Natural killer cell (primary cell): ENCODE results near the gene DYNLL2. TPM values are rescaled to one million over a fixed set of nuclear protein-coding genes. Genes with fewer than 3 reads are reported as not detected.
"Not testable (repeated sequence)": the region's sequence is repeated elsewhere in the genome, so short reads cannot be mapped to it uniquely, and the experiment has no call there.

Experiments used
- ATAC-seq, 3 donors: fragments of 150-1000 bp in 2 of 3; fragments of 200-7000 bp in 1 of 3; cut with Tn5 transposase; 1 replicate in 1 of 3; 2 replicates in 2 of 3; pipeline ENCODE4 v1.10.0; 2021; ENCODE audit warnings: mild to moderate bottlenecking in 2 of 3, moderate library complexity in 2 of 3
- DNase-seq, 2 donors: peaks; one replicate each; pipeline versions ENCODE4 v3.0.0 to v3.0.0-alpha.2; 2013 to 2021; ENCODE audit warnings: mixed read lengths in 1 of 2
- H3K27ac ChIP-seq: one replicate; pipeline ENCODE4 v1.5.1; 2013; ENCODE audit warnings: mild to moderate bottlenecking, low read length
- H3K27me3 ChIP-seq: one replicate; pipeline ENCODE4 v1.6.1; 2013; ENCODE audit warnings: low read length; ENCODE audit not compliant: control insufficient read depth, insufficient read depth
- H3K36me3 ChIP-seq: one replicate; pipeline ENCODE4 v1.6.1; 2013; ENCODE audit warnings: low read length; ENCODE audit not compliant: control insufficient read depth, insufficient read depth
- H3K4me1 ChIP-seq: one replicate; pipeline ENCODE4 v1.6.1; 2013; ENCODE audit warnings: low read length; ENCODE audit not compliant: control insufficient read depth, insufficient read depth
- H3K4me3 ChIP-seq: one replicate; pipeline ENCODE4 v1.5.1; 2013; ENCODE audit warnings: low read length
- H3K9me3 ChIP-seq: one replicate; pipeline ENCODE4 v1.6.1; 2013; ENCODE audit warnings: low read length; ENCODE audit not compliant: control insufficient read depth, insufficient read depth
- H3K27ac Mint-ChIP-seq, 2 donors: one replicate each; pipeline ENCODE4 v1.8.0; 2022; ENCODE audit warnings: mild to moderate bottlenecking in 2 of 2, mixed read lengths in 2 of 2, moderate library complexity in 1 of 2
- H3K27me3 Mint-ChIP-seq, 2 donors: one replicate each; pipeline ENCODE4 v1.8.0; 2022; ENCODE audit warnings: low read depth in 2 of 2, mixed read lengths in 2 of 2
- H3K36me3 Mint-ChIP-seq: one replicate; pipeline ENCODE4 v1.8.0; 2022; ENCODE audit warnings: mixed read lengths
- H3K4me1 Mint-ChIP-seq, 2 donors: one replicate each; pipeline ENCODE4 v1.8.0; 2022; ENCODE audit warnings: mixed read lengths in 2 of 2
- H3K4me3 Mint-ChIP-seq: one replicate; pipeline ENCODE4 v1.8.0; 2022; ENCODE audit warnings: mild to moderate bottlenecking, moderate library complexity, mixed read lengths
- H3K9me3 Mint-ChIP-seq, 2 donors: one replicate each; pipeline ENCODE4 v1.8.0; 2022; ENCODE audit warnings: mixed read lengths in 2 of 2
- CTCF ChIP-seq: fragments of 200-600 bp; IDR thresholded peaks from one replicate; pipeline ENCODE4 v1.8.0; 2022; ENCODE audit warnings: antibody characterized with exemption
- WGBS: methylation state at CpG from one replicate; pipeline ENCODE4 v1.1.7; 2013; ENCODE audit warnings: missing lambda C conversion rate; ENCODE audit not compliant: insufficient coverage; 5-methylcytosine and 5-hydroxymethylcytosine counted together
- intact Hi-C: fragments of 100-400 bp; cut with micrococcal nuclease; formaldehyde crosslinking; loops from one replicate; pipeline ENCODE4 v1.14.2; 2022
- total RNA-seq, 4 donors: library from RNA; stranded (reverse); fragments of 120-200 nt in 1 of 4; gene quantifications; one replicate each; pipeline versions ENCODE4 v1.2.3 to v1.2.4, GENCODE V29; 2013 to 2022

Gene DYNLL2
- total RNA-seq, 3 donors from 2014 or later (not counting 1 experiment from before 2014, with no cell fraction given) = 25.6 to 37.0 (median 36.1) TPM

GRCh38 chr17:58127846-58128245 is 44.6 kb downstream of the DYNLL2 start:
- Histone ChIP-seq H3K9me3 (no peaks in the 10 kb centered on the region), H3K4me1 (no peaks in the 10 kb centered on the region), H3K27me3 (peaks cover 3% of the 10 kb centered on the region), H3K27ac (no peak overlapping the region), H3K4me3 (no peak overlapping the region), H3K36me3 (no peaks in the 10 kb centered on the region)
- Mint-ChIP-seq H3K9me3 (no peaks in the 10 kb centered on the region), H3K4me1 (no peaks in the 10 kb centered on the region), H3K27me3 (peaks cover 9 to 11% of the 10 kb centered on the region in 2 donors), H3K36me3 (no peaks in the 10 kb centered on the region), H3K4me3 (no peak overlapping the region), H3K27ac (no peak overlapping the region)
- intact Hi-C loops = no loop called here
- ATAC-seq (no peak), DNase-seq (no peak)
- TF ChIP-seq CTCF = no peak
- 64% methylated on average over 1 of the region's 1 CpG for WGBS

GRCh38 chr17:58132697-58133096 is 49.5 kb downstream of the DYNLL2 start:
- H3K36me3 ChIP-seq, H3K27ac ChIP-seq, H3K27me3 ChIP-seq, H3K9me3 Mint-ChIP-seq, H3K36me3 Mint-ChIP-seq, H3K9me3 ChIP-seq, H3K4me1 Mint-ChIP-seq, H3K4me3 Mint-ChIP-seq, ATAC-seq, H3K4me1 ChIP-seq, DNase-seq, intact Hi-C loops, H3K4me3 ChIP-seq, H3K27ac Mint-ChIP-seq: not testable (repeated sequence)
- peaks cover 9 to 11% of the 10 kb centered on the region in 2 donors for H3K27me3 Mint-ChIP-seq
- 100% methylated on average over 1 of the region's 5 CpGs for WGBS

- Histone ChIP-seq H3K27me3 (no peaks in the 10 kb centered on the region), H3K27ac (no peak overlapping the region), H3K4me1 (no peaks in the 10 kb centered on the region), H3K9me3 (peaks cover 4% of the 10 kb centered on the region), H3K36me3 (no peaks in the 10 kb centered on the region), H3K4me3 (no peak overlapping the region)
- ATAC-seq (no peak), DNase-seq (no peak)
- TF ChIP-seq CTCF = no peak
- no peak overlapping the region for H3K4me3 Mint-ChIP-seq
- peaks cover 0 to 2% of the 10 kb centered on the region in 2 donors for H3K27me3 Mint-ChIP-seq
- no peaks in the 10 kb centered on the region for H3K36me3 Mint-ChIP-seq
- H3K27ac Mint-ChIP-seq = no peak overlapping the region
- WGBS = 60% methylated on average over 8 of the region's 8 CpGs
- H3K9me3 Mint-ChIP-seq = no peaks in the 10 kb centered on the region
- H3K4me1 Mint-ChIP-seq = no peaks in the 10 kb centered on the region
- intact Hi-C loops = no loop called here
Observed at GRCh38 chr17:58136669-58137279, 53.6 kb downstream of the DYNLL2 start.

GRCh38 chr17:58141505-58141904 is 58.3 kb downstream of the DYNLL2 start:
- WGBS = 100% methylated on average over 3 of the region's 5 CpGs
- Mint-ChIP-seq H3K4me1 (no peaks in the 10 kb centered on the region), H3K4me3 (no peak overlapping the region), H3K27me3 (peaks cover 0 to 2% of the 10 kb centered on the region in 2 donors), H3K27ac (no peak overlapping the region), H3K36me3 (peaks cover 28% of the 10 kb centered on the region), H3K9me3 (peaks cover 5 to 17% of the 10 kb centered on the region in 2 donors)
- H3K27ac ChIP-seq = no peak overlapping the region
- ATAC-seq (no peak), DNase-seq (no peak)
- no peaks in the 10 kb centered on the region for H3K36me3 ChIP-seq
- H3K27me3 ChIP-seq = no peaks in the 10 kb centered on the region
- H3K4me3 ChIP-seq = no peak overlapping the region
- H3K4me1 ChIP-seq = no peaks in the 10 kb centered on the region
- H3K9me3 ChIP-seq = peaks cover 4% of the 10 kb centered on the region
- TF ChIP-seq CTCF = no peak
- intact Hi-C loops = no loop called here

DNA sequence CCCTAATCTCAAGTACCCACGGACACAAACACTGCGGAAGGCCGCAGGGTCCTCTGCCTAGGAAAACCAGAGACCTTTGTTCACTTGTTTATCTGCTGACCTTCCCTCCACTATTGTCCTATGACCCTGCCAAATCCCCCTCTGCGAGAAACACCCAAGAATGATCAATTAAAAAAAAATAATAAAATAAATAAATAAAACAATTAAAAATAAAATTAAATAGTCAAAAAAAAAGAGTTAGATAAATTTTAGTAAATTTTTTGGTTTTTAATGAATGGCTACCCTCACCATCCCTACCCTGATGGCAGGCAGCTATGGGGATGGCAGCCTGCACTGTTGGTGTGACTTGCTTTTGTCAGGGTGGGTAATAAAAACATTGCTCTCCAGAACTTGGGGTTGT is 60.1 kb downstream of the DYNLL2 start:
- H3K4me3 ChIP-seq, H3K36me3 ChIP-seq, ATAC-seq, H3K27ac Mint-ChIP-seq, intact Hi-C loops, H3K4me1 ChIP-seq, H3K27me3 ChIP-seq, DNase-seq, H3K4me3 Mint-ChIP-seq, H3K4me1 Mint-ChIP-seq, H3K27ac ChIP-seq, H3K9me3 ChIP-seq, H3K27me3 Mint-ChIP-seq: not testable (repeated sequence)
- Mint-ChIP-seq H3K9me3 (peaks cover 6 to 18% of the 10 kb centered on the region in 2 donors), H3K36me3 (peaks cover 37% of the 10 kb centered on the region)
- no CpG with 5 or more reads among the region's 4 CpGs for WGBS
